Ishikawa (cell line): ENCODE data around the gene CCP110.
A peak's percentile ranks its signal among the peaks of the same experiment; 100 is the strongest.

Source experiments
- CEBPB ChIP-seq: IDR thresholded peaks from 2 replicates; pipeline ENCODE4 v1.6.1; 2012
- CREB1 ChIP-seq: IDR thresholded peaks from 2 replicates; pipeline ENCODE4 v1.6.1; 2012; ENCODE audit warnings: low read depth
- EGR1 ChIP-seq: IDR thresholded peaks from 2 replicates; pipeline ENCODE4 v1.6.1; 2012
- EP300 ChIP-seq: IDR thresholded peaks from 2 replicates; pipeline ENCODE4 v1.6.1; 2012; ENCODE audit warnings: borderline replicate concordance
- FOXM1 ChIP-seq: IDR thresholded peaks from 2 replicates; pipeline ENCODE4 v1.6.1; 2012; ENCODE audit warnings: low read depth, borderline replicate concordance
- NFIC ChIP-seq: IDR thresholded peaks from 2 replicates; pipeline ENCODE4 v1.6.1; 2012
- RAD21 ChIP-seq: IDR thresholded peaks from 2 replicates; pipeline ENCODE4 v1.6.1; 2012; ENCODE audit warnings: low read depth
- TAF1 ChIP-seq: IDR thresholded peaks from 2 replicates; pipeline ENCODE4 v1.6.1; 2012; ENCODE audit warnings: low read depth, mild to moderate bottlenecking
- TCF12 ChIP-seq: IDR thresholded peaks from 2 replicates; pipeline ENCODE4 v1.6.1; 2012; ENCODE audit warnings: low read depth
- TEAD4 ChIP-seq: IDR thresholded peaks from 2 replicates; pipeline ENCODE4 v1.6.1; 2012
- YY1 ChIP-seq: IDR thresholded peaks from 2 replicates; pipeline ENCODE4 v1.6.1; 2012; ENCODE audit warnings: low read depth
- ZBTB7A ChIP-seq: IDR thresholded peaks from 2 replicates; pipeline ENCODE4 v1.6.1; 2012; ENCODE audit warnings: low read depth
- TF ChIP-seq, protein P1 (sequence below): IDR thresholded peaks from 2 replicates; pipeline ENCODE4 v1.6.1; 2012; ENCODE audit warnings: low read depth, mild to moderate bottlenecking
- TF ChIP-seq, protein P2 (sequence below): IDR thresholded peaks from 2 replicates; pipeline ENCODE4 v1.6.1; 2012
- TF ChIP-seq, protein P3 (sequence below): IDR thresholded peaks from 2 replicates; pipeline ENCODE4 v1.6.1; 2012

The CCP110 gene

DNA sequence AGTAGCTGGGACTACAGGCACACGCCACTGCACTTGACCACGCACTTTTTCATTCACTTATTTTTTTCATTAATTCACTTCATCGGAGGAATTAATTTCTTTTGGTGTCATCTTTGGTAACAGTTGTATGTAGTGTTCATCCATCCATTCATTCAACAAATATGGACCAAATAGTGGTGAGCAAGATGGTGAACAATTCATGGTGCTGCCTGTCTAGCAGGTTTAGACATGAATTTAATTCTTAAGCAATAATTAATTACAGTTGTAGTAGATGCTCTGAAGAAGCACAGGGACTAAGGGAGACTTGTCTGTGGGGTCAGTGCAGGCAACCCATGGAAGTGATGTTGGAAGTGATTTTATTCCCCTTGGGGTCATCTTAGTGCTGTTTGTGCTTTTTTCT is 24.3 kb upstream of the CCP110 start:
- TF ChIP-seq RAD21 (no peak), FOXM1 (no peak), YY1 (no peak), EGR1 (no peak), EP300 (no peak), TEAD4 (no peak), NFIC (no peak), TCF12 (no peak), CEBPB (no peak), TAF1 (no peak), ZBTB7A (no peak), CREB1 (no peak)
- TF ChIP-seq, protein P1, sequence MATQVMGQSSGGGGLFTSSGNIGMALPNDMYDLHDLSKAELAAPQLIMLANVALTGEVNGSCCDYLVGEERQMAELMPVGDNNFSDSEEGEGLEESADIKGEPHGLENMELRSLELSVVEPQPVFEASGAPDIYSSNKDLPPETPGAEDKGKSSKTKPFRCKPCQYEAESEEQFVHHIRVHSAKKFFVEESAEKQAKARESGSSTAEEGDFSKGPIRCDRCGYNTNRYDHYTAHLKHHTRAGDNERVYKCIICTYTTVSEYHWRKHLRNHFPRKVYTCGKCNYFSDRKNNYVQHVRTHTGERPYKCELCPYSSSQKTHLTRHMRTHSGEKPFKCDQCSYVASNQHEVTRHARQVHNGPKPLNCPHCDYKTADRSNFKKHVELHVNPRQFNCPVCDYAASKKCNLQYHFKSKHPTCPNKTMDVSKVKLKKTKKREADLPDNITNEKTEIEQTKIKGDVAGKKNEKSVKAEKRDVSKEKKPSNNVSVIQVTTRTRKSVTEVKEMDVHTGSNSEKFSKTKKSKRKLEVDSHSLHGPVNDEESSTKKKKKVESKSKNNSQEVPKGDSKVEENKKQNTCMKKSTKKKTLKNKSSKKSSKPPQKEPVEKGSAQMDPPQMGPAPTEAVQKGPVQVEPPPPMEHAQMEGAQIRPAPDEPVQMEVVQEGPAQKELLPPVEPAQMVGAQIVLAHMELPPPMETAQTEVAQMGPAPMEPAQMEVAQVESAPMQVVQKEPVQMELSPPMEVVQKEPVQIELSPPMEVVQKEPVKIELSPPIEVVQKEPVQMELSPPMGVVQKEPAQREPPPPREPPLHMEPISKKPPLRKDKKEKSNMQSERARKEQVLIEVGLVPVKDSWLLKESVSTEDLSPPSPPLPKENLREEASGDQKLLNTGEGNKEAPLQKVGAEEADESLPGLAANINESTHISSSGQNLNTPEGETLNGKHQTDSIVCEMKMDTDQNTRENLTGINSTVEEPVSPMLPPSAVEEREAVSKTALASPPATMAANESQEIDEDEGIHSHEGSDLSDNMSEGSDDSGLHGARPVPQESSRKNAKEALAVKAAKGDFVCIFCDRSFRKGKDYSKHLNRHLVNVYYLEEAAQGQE, result no peak
- TF ChIP-seq, protein P2, sequence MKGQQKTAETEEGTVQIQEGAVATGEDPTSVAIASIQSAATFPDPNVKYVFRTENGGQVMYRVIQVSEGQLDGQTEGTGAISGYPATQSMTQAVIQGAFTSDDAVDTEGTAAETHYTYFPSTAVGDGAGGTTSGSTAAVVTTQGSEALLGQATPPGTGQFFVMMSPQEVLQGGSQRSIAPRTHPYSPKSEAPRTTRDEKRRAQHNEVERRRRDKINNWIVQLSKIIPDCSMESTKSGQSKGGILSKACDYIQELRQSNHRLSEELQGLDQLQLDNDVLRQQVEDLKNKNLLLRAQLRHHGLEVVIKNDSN, result no peak
- TF ChIP-seq, protein P3, sequence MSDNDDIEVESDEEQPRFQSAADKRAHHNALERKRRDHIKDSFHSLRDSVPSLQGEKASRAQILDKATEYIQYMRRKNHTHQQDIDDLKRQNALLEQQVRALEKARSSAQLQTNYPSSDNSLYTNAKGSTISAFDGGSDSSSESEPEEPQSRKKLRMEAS, result no peak

DNA sequence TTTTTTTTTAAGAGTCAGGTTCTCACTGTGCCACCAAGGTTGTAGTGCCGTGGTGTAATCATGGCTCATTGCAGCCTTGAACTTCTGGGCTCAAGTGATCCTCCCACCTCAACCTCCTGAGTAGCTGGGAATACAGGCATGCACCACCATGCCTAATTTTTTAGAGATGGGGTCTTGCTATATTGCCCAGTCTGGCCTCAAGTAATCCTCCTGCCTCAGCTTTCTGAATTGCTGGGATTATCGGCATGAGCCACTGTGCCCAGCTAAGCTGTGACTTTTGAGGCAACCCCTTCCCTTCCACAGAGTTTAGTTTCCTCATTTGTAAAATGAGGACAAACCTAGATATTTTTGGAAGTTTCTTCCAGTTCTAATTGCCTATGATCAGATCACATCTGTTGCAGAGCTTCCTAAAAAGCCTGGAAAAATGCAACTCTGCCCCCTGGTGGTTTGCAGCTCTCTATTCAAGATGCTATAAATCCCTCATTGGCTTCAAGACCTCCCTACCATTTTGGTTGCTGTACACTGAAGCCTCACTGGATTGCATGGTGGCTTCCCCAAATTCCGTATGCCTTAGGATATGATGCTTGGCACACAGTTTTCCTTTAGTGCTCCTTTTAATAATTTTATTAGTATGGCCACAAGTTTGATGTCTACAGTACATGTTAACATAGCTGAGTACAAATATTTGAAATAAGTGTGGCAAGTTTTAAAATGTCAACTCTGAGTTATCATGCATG is 21.2 kb upstream of the CCP110 start:
- TF ChIP-seq, protein P1, result no peak
- TF ChIP-seq RAD21, result peak; percentile 74
- TF ChIP-seq ZBTB7A, result no peak
- no peak for TF ChIP-seq YY1
- TF ChIP-seq EGR1, result no peak
- TF ChIP-seq EP300, result no peak
- no peak for TF ChIP-seq TCF12

DNA sequence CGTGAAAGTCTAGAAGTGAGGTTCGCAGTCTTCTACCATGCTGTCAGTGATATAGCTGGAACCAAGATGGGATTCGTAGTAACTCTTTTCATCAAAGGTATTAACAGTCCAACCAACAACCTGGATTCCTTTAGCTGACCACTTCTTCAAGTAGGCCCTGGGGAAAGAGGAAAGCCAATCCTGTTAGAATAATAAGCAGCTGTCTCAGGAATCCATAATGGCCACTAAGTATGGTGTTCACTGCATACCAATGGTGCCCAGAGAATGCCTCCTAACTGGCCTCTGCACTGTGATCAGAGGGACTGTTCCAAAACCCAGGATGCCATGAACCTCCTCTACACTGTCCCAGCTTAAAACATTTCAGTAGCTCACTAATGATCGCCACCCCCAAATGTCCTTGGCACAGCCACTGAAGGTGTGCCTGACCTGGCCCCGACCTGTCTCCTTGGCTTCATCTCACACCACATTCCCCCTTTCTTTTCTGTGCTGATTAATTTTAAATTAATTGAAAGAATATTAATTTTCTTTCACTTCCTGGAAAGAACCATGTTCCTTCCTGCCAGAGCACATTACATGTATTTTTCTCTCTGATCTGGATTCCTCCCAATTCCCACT is 20.2 kb upstream of the CCP110 start:
- TF ChIP-seq CEBPB, result no peak
- TF ChIP-seq YY1, result no peak
- TF ChIP-seq TEAD4, result no peak
- no peak for TF ChIP-seq FOXM1
- TF ChIP-seq, protein P1, result no peak
- no peak for TF ChIP-seq EP300

DNA sequence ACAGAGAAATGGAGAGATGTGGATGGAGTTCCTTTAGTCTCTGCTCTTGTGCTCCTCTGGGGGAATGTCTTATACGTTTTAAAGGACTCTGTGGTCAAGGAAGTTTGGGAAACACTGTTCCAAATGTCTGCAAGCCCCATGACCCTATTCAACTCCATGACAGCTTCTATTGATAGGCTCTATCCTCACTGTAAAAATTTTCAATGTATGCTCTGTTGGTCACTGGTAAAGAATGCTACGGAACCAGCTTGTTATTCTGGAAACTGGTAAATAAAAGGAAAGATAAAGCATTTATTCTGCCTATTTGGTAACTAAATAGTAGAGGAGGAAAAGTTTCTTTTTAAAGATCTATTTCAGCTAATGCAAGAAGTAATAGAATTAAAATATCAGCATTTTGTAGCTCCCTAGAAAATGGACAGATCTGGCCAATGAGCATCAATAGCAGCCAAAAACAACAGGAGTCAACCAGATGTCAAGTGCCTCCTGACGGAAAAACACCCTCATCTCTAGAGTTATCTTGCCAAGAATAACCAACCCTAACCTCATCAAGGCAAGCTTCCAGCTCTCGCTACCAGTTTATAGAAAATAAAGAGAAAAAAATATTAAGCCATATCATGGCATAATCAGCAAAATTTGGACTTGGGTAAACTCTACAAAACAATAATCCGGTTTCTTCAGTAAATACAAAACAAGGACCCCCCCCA is 18.0 kb upstream of the CCP110 start:
- TF ChIP-seq CEBPB, result no peak
- TF ChIP-seq, protein P1, result no peak
- no peak for TF ChIP-seq TEAD4
- no peak for TF ChIP-seq ZBTB7A
- no peak for TF ChIP-seq CREB1
- TF ChIP-seq RAD21, result no peak
- TF ChIP-seq TAF1, result no peak
- TF ChIP-seq, protein P3, result no peak
- TF ChIP-seq YY1, result no peak
- TF ChIP-seq TCF12, result no peak
- TF ChIP-seq EGR1, result no peak
- TF ChIP-seq EP300, result no peak
- TF ChIP-seq NFIC, result no peak
- no peak for TF ChIP-seq FOXM1
- TF ChIP-seq, protein P2, result no peak
